ENCODE results near the gene ENG.
A peak's percentile ranks its signal among the peaks of the same experiment; 100 is the strongest.

Gene ENG

GRCh38 chr9:127880143-127880542 is 25.7 kb upstream of the ENG start (continued):
- TF ChIP-seq CREB5 (CRISPR knock-in tag; IDR thresholded peaks at IDR 0.05; ENCODE audit: low read depth) (no peak), ZNF565 (CRISPR knock-in tag; conservative IDR thresholded peaks at IDR 0.05; ENCODE audit: low read depth) (no peak), ISL1 (CRISPR knock-in tag; IDR thresholded peaks at IDR 0.05) (no peak), GLIS3 (CRISPR knock-in tag; IDR thresholded peaks at IDR 0.05) (no peak)

- no peak for TF ChIP-seq ZFP30 (CRISPR knock-in tag; IDR thresholded peaks at IDR 0.05)
- TF ChIP-seq ZFP3 (CRISPR knock-in tag; IDR thresholded peaks at IDR 0.05) = no peak
- no peak for TF ChIP-seq GLIS3 (CRISPR knock-in tag; IDR thresholded peaks at IDR 0.05)
- TF ChIP-seq RARB (CRISPR knock-in tag; IDR thresholded peaks at IDR 0.05) = no peak
- TF ChIP-seq CSDC2 (CRISPR knock-in tag; IDR thresholded peaks at IDR 0.05) = no peak
- TF ChIP-seq ZC3H10 (CRISPR knock-in tag; IDR thresholded peaks at IDR 0.05) = no peak
- TF ChIP-seq ZNF70 (CRISPR knock-in tag; IDR thresholded peaks at IDR 0.05) = no peak
- TF ChIP-seq TCF4 (CRISPR knock-in tag; IDR thresholded peaks at IDR 0.05; ENCODE audit: borderline replicate concordance) = no peak
- TF ChIP-seq CREB5 (CRISPR knock-in tag; IDR thresholded peaks at IDR 0.05; ENCODE audit: low read depth) = no peak
- no peak for TF ChIP-seq TSHZ2 (CRISPR knock-in tag; IDR thresholded peaks at IDR 0.05)
- no peak for TF ChIP-seq ZNF8 (CRISPR knock-in tag; IDR thresholded peaks at IDR 0.05)
- TF ChIP-seq ZNF565 (CRISPR knock-in tag; conservative IDR thresholded peaks at IDR 0.05; ENCODE audit: low read depth) = no peak
- no peak for TF ChIP-seq TOX (CRISPR knock-in tag; IDR thresholded peaks at IDR 0.05; ENCODE audit: borderline replicate concordance)
- no peak for ATAC-seq
Observed at GRCh38 chr9:127878652-127879390, 24.4 kb upstream of the ENG start.

GRCh38 chr9:127878001-127878651 is 23.7 kb upstream of the ENG start:
- TF ChIP-seq CREB5 (CRISPR knock-in tag; IDR thresholded peaks at IDR 0.05; ENCODE audit: low read depth) (no peak), CSDC2 (CRISPR knock-in tag; IDR thresholded peaks at IDR 0.05) (no peak), ZNF70 (CRISPR knock-in tag; IDR thresholded peaks at IDR 0.05) (no peak), OSR1 (CRISPR knock-in tag; IDR thresholded peaks at IDR 0.05) (no peak), ZFP30 (CRISPR knock-in tag; IDR thresholded peaks at IDR 0.05) (no peak), CSRNP3 (CRISPR knock-in tag; IDR thresholded peaks at IDR 0.05) (no peak), TSHZ2 (CRISPR knock-in tag; IDR thresholded peaks at IDR 0.05) (no peak)
- ATAC-seq = peak; percentile 16

Data from SK-N-SH treated with all-trans-retinoic acid at 6 μM for 48 hours (cell line).